Coronary artery (tissue), 2 donors: Measurements from ENCODE around the gene PPP3CA.
A peak's percentile ranks its signal among the peaks of the same experiment; 100 is the strongest.

ENCODE experiments used
- DNase-seq: peaks from one replicate; pipeline ENCODE4 v3.0.0-alpha.2; 2017; ENCODE audit warnings: low spot score
- H3K27ac ChIP-seq, 2 donors: fragments of 200-600 bp; sonication (generic); one replicate each; pipeline ENCODE4 v1.5.1; 2016 to 2019
- H3K4me3 ChIP-seq: fragments of 200-600 bp; sonication (generic); 2 replicates; pipeline ENCODE4 v1.5.1; 2016; ENCODE audit warnings: mild to moderate bottlenecking, moderate library complexity
- CTCF ChIP-seq: fragments of 200-600 bp; sonication (generic); IDR thresholded peaks from one replicate; pipeline ENCODE4 v1.5.1; 2019; ENCODE audit warnings: antibody characterized with exemption

The PPP3CA gene

GRCh38 chr4:101332424-101332823 lies 14.9 kb downstream of the PPP3CA start:
- TF ChIP-seq CTCF, result no peak

GRCh38 chr4:101331017-101331416 lies 16.3 kb downstream of the PPP3CA start:
- no peak for DNase-seq
- Histone ChIP-seq H3K4me3 (no peak overlapping the region), H3K27ac (no peak overlapping the region)
- no peak for TF ChIP-seq CTCF

More at GRCh38 chr4:101332424-101332823, 14.9 kb downstream of the PPP3CA start:
- Histone ChIP-seq H3K27ac (no peak overlapping the region), H3K4me3 (no peak overlapping the region)
- DNase-seq, result no peak

DNA sequence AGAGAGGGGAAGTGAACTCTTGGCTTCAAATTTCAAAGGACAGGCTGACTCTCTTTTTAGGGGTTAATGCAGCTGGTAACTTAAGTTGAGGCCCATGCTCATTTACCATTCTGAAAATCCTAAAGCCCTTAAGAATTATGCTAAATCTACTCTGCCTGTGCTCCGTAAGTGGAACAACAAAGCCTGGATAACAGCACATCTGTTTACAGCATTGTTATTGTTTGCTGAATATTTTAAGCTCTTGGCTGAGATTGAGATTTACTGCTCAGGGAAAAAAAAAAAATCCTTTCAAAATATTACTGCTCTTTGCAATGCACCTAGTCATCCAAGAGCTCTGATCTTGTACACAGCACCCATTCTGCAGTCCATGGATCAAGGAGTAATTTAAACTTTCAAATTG lies 17.7 kb downstream of the PPP3CA start:
- DNase-seq, result no peak
- Histone ChIP-seq H3K27ac (no peak overlapping the region), H3K4me3 (no peak overlapping the region)
- no peak for TF ChIP-seq CTCF

GRCh38 chr4:101328063-101328602 lies 19.2 kb downstream of the PPP3CA start:
- no peak for DNase-seq
- TF ChIP-seq CTCF, result no peak
- H3K27ac ChIP-seq, result no peak overlapping the region
- H3K4me3 ChIP-seq, result no peak overlapping the region

- DNase-seq, result no peak
- no peak for TF ChIP-seq CTCF
- H3K4me3 ChIP-seq, result no peak overlapping the region
- H3K27ac ChIP-seq, result no peak overlapping the region
Measured at GRCh38 chr4:101326576-101326975, 20.8 kb downstream of the PPP3CA start.

- no peak for DNase-seq
- no peak for TF ChIP-seq CTCF
- Histone ChIP-seq H3K27ac (no peak overlapping the region), H3K4me3 (no peak overlapping the region)
Measured at GRCh38 chr4:101322743-101323142, 24.6 kb downstream of the PPP3CA start.

- H3K4me3 ChIP-seq, result no peak overlapping the region
- no peak for DNase-seq
- peak overlapping the region; percentile 12 to 34 for H3K27ac ChIP-seq
- no peak for TF ChIP-seq CTCF
Measured at GRCh38 chr4:101321481-101322042, 25.8 kb downstream of the PPP3CA start.
